A673 (cell line): ENCODE results near the gene SEMA3E. TPM values are rescaled to one million over a fixed set of nuclear protein-coding genes. Genes with fewer than 3 reads are reported as not detected.
A peak's percentile ranks its signal among the peaks of the same experiment; 100 is the strongest.

ENCODE experiments used
- BruUV-seq: library from RNA; stranded (reverse); fragments of 400-500 nt; replicated peaks from 2 replicates; lab custom pipeline; 2021; lab: Mats Ljungman, UMichigan
- CTCF ChIA-PET: fragments of 300-600 bp; sonication (Branson Sonifier 250); formaldehyde crosslinking; loops from one replicate; lab custom pipeline; 2022; ENCODE audit warnings: antibody characterized with exemption; lab: Charles Lee
- POLR2A ChIA-PET: fragments of 300-600 bp; sonication (Branson Sonifier 250); formaldehyde crosslinking; loops from one replicate; lab custom pipeline; 2022; ENCODE audit warnings: antibody characterized with exemption; ENCODE audit not compliant: low non-redundant PET; lab: Charles Lee
- DNase-seq: peaks from one replicate; pipeline ENCODE4 v3.0.0-alpha.2; 2015; ENCODE audit warnings: low spot score
- H3K27ac ChIP-seq: fragments of 200-600 bp; sonication (generic); 2 replicates; pipeline ENCODE4 v1.5.1; 2016; ENCODE audit warnings: mixed run types, low read depth, mild to moderate bottlenecking, mixed read lengths, antibody characterized with exemption, low read length; ENCODE audit not compliant: poor library complexity, severe bottlenecking
- H3K27me3 ChIP-seq: fragments of 200-600 bp; sonication (generic); replicated peaks from 2 replicates; pipeline ENCODE4 v1.6.1; 2017; ENCODE audit warnings: mixed run types, low read depth, mild to moderate bottlenecking, mixed read lengths, antibody characterized with exemption, low read length; ENCODE audit not compliant: insufficient read depth, poor library complexity
- H3K36me3 ChIP-seq: fragments of 200-600 bp; sonication (generic); 2 replicates; pipeline ENCODE4 v1.6.1; 2016; ENCODE audit warnings: mixed run types, mild to moderate bottlenecking, mixed read lengths, antibody characterized with exemption, low read length; ENCODE audit not compliant: insufficient read depth, poor library complexity, severe bottlenecking
- H3K4me1 ChIP-seq: fragments of 200-600 bp; sonication (generic); 2 replicates; pipeline ENCODE4 v1.6.1; 2017; ENCODE audit warnings: mixed run types, mild to moderate bottlenecking, mixed read lengths, antibody characterized with exemption, low read length; ENCODE audit not compliant: insufficient read depth, poor library complexity, severe bottlenecking
- H3K4me3 ChIP-seq: fragments of 200-600 bp; sonication (generic); 2 replicates; pipeline ENCODE4 v1.5.1; 2016; ENCODE audit warnings: low read depth, mixed run types, mild to moderate bottlenecking, mixed read lengths, low read length; ENCODE audit not compliant: poor library complexity, severe bottlenecking
- H3K9me3 ChIP-seq: fragments of 200-600 bp; sonication (generic); 2 replicates; pipeline ENCODE4 v1.6.1; 2016; ENCODE audit warnings: mixed run types, low read depth, mild to moderate bottlenecking, mixed read lengths, antibody characterized with exemption, low read length; ENCODE audit not compliant: poor library complexity, severe bottlenecking
- EZH2 ChIP-seq: fragments of 200-600 bp; sonication (generic); IDR thresholded peaks from 2 replicates; pipeline ENCODE4 v1.6.1; 2017; ENCODE audit warnings: borderline replicate concordance, low read depth, mild to moderate bottlenecking, mixed read lengths, antibody characterized with exemption, low read length; ENCODE audit not compliant: poor library complexity, severe bottlenecking
- intact Hi-C: fragments of 100-400 bp; cut with micrococcal nuclease; formaldehyde crosslinking; loops from one replicate; pipeline ENCODE4 v1.10.0; 2022; ENCODE audit not compliant: unreplicated experiment
- total RNA-seq: library from RNA; stranded (reverse); gene quantifications from 2 replicates; pipeline ENCODE4 v1.2.3, GENCODE V29; 2021
- TF ChIP-seq, protein P1 (sequence below): fragments of 300-800, 200-600 bp; sonication (generic); conservative IDR thresholded peaks from 2 replicates; pipeline ENCODE4 v1.5.1; 2017; ENCODE audit warnings: low read depth, mild to moderate bottlenecking, antibody characterized with exemption, low read length, moderate library complexity, mixed read lengths

The SEMA3E gene
- total RNA-seq, 1 experiment from 2014 or later = not detected

DNA sequence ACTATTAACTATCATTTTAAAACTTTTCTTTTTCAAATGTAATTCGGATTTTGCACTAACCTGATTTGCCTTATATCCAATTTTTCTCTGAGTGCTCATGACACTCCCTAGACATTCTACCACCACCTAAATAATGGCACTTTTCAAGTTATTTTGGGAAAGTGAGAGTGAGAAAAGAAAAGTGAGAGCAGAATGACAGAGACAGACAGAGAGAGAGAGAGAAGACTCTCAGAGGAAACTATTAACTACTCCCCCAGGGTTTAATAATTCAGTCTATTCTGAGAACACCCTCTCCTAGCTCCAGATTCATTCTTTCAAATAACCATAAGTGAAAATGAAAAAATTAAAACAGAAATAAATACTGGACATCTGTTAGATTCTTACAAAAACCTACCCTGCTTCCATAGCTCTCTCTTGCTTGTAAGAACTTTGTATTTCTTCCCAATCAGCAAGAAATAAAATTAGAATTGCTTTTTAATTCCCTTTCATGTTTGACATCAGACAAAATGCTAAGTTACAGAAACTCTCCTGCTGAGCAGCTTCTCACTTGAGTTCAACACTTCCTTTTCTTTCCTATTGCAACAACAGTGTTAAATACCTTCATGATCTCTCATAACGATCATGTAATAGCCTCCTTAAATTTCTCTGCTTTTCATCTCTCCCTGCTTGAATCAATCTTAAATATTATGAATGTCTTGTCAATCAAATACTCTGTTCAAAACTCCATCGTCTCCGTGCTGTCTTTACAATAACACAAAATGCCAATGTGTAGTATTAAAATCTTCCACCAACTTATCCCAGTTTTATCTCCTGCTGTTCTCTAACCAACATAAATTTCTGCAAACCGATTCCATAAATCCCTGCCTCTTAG lies 191.7 kb downstream of the SEMA3E start:
- POLR2A ChIA-PET = no interaction called here
- H3K4me1 ChIP-seq = peaks cover 10% of the 10 kb centered on the region
- no peaks in the 10 kb centered on the region for H3K9me3 ChIP-seq
- intact Hi-C loops = no loop called here
- CTCF ChIA-PET = no interaction called here
- H3K27ac ChIP-seq = no peak overlapping the region
- H3K36me3 ChIP-seq = no peaks in the 10 kb centered on the region
- BruUV-seq = no TSS peak
- TF ChIP-seq, protein P1, sequence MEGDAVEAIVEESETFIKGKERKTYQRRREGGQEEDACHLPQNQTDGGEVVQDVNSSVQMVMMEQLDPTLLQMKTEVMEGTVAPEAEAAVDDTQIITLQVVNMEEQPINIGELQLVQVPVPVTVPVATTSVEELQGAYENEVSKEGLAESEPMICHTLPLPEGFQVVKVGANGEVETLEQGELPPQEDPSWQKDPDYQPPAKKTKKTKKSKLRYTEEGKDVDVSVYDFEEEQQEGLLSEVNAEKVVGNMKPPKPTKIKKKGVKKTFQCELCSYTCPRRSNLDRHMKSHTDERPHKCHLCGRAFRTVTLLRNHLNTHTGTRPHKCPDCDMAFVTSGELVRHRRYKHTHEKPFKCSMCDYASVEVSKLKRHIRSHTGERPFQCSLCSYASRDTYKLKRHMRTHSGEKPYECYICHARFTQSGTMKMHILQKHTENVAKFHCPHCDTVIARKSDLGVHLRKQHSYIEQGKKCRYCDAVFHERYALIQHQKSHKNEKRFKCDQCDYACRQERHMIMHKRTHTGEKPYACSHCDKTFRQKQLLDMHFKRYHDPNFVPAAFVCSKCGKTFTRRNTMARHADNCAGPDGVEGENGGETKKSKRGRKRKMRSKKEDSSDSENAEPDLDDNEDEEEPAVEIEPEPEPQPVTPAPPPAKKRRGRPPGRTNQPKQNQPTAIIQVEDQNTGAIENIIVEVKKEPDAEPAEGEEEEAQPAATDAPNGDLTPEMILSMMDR = no peak
- TF ChIP-seq EZH2 = no peak
- no peak overlapping the region for H3K4me3 ChIP-seq
- DNase-seq = peak; percentile 19
- H3K27me3 ChIP-seq = no peaks in the 10 kb centered on the region

DNA sequence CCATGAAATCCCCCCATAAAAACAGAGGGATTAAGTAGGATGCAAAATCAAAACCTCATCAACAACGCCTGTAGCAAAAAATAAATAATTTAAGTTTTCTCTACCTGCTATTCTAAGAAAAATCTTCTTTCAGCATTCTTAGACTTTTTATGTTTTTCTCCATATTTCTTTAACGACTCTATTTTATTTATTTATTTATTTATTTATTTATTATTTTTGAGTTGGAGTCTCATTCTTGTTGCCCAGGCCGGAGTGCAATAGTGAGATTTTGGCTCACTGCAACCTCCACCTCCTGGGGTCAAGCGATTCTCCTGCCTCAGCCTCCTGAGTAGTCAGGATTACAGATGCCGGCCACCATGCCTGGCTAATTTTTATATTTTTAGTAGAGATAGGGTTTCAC lies 192.5 kb downstream of the SEMA3E start:
- POLR2A ChIA-PET = no interaction called here
- H3K27ac ChIP-seq = no peak overlapping the region
- H3K4me1 ChIP-seq = peaks cover 10% of the 10 kb centered on the region
- CTCF ChIA-PET = no interaction called here
- intact Hi-C loops = no loop called here
- H3K27me3 ChIP-seq = no peaks in the 10 kb centered on the region
- no peak overlapping the region for H3K4me3 ChIP-seq
- TF ChIP-seq EZH2 = no peak
- TF ChIP-seq, protein P1 = no peak
- no TSS peak for BruUV-seq
- no peaks in the 10 kb centered on the region for H3K9me3 ChIP-seq
- DNase-seq = no peak
- H3K36me3 ChIP-seq = no peaks in the 10 kb centered on the region

DNA sequence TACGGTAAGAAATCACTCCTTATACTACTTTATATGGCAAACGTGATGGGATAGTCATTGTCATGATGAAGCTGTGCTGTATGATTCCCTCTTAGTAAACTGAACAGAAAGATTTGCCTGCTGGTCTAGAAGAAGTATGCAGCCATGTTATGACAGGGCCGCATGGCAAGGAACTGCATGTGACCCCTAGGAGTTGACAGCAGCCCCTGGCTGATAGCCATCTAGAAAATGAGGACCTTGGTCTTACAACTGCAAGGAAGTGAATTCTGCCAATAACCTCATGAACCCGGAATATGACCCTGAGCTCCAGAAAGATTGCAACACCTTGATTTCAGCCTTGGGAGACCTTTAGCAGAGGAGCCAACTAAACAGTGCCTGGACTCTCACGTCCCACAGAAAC lies 193.3 kb downstream of the SEMA3E start:
- Histone ChIP-seq H3K4me3 (no peak overlapping the region), H3K27me3 (no peaks in the 10 kb centered on the region), H3K27ac (no peak overlapping the region), H3K36me3 (no peaks in the 10 kb centered on the region), H3K9me3 (no peaks in the 10 kb centered on the region), H3K4me1 (peaks cover 10% of the 10 kb centered on the region)
- ChIA-PET CTCF (no interaction called here), POLR2A (no interaction called here)
- DNase-seq = no peak
- no peak for TF ChIP-seq EZH2
- BruUV-seq = no TSS peak
- intact Hi-C loops = no loop called here
